Stimulated activated CD8-positive, alpha-beta memory T cell treated with anti-CD3 and anti-CD28 coated beads, Interleukin-4, amount 100 ng/mL, for 48 hours (primary cell): ENCODE measurements around the gene PDZD2.

Experiments used
- DNase-seq: peaks from one replicate; pipeline ENCODE4 v3.0.0-alpha.2; 2020

PDZD2 gene

GRCh38 chr5:32157078-32157477 is 518.1 kb downstream of the PDZD2 start:
- no peak for DNase-seq

- DNase-seq: no peak
Observed at GRCh38 chr5:32158679-32158975, 519.7 kb downstream of the PDZD2 start.

GRCh38 chr5:32159328-32160072 is 520.6 kb downstream of the PDZD2 start:
- DNase-seq: no peak

DNA sequence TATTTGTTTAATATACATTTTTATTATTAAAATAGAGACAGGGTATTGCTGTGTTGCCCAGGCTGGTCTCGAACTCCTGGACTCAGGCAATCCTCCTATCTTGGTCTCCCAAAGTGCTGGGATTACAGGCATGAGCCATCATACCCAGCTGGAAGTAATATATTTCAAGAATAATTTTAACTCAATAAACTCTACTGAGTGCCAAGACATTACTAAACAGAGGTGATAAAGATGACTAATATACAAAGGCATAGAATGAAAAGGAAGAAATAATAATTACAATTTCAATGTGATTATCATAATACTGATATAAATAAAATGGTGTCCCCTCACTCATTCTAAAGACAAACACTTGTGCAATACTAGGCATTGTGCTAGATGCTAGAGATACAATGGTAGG is 521.3 kb downstream of the PDZD2 start:
- DNase-seq: no peak
